SK-N-SH (cell line): Measurements from ENCODE around the gene DOCK3.

ENCODE experiments used
- POLR2AphosphoS5 ChIP-seq: IDR thresholded peaks from 2 replicates; pipeline ENCODE4 v1.6.1; 2012; ENCODE audit warnings: low read depth, low read length
- RCOR1 ChIP-seq: fragments of 150-350 bp; IDR thresholded peaks from 2 replicates; pipeline ENCODE4 v1.6.1; 2017; ENCODE audit warnings: antibody characterized with exemption, low read length
- RFX5 ChIP-seq: IDR thresholded peaks from 2 replicates; pipeline ENCODE4 v1.6.1; 2012; ENCODE audit warnings: mild to moderate bottlenecking, improper control_type of control experiment, low read length
- SMC3 ChIP-seq: IDR thresholded peaks from 2 replicates; pipeline ENCODE4 v1.6.1; 2012; ENCODE audit warnings: low read depth, low read length, improper control_type of control experiment
- TF ChIP-seq, protein P1 (sequence below): fragments of 200-600 bp; sonication (generic); IDR thresholded peaks from 2 replicates; pipeline ENCODE4 v1.6.1; 2017; ENCODE audit warnings: antibody characterized with exemption, mild to moderate bottlenecking, moderate library complexity
- TF ChIP-seq, protein P2 (sequence below): IDR thresholded peaks from 2 replicates; pipeline ENCODE4 v1.4.0; 2012; ENCODE audit warnings: low read depth

DNA sequence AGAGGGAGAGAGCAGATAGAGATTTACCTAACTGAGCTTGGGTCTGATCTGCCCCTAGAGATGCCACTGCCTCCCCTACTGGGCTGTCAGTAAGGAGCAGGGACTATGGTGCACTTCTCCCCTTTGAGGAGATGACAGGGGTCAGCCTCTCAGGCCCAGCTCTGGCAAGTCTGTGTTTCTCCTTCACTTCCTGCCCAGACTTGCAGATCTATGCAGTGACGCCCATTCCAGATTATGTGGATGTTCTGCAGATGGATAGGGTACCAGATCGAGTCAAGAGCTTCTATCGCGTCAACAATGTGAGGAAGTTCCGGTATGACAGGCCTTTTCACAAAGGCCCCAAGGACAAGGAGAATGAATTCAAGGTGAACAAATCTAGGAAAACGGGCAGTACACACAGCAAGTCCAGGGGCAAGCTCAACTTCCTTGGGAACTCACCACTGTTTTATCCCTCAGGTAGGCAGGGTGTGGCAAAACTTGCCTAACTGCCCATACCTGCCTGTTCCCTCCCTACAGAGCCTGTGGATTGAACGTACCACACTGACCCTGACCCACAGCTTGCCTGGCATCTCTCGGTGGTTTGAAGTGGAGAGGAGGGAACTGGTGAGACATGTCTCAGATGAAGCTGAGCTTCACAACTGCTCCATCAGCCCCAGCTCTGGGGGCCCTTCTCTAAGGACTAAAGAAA, 681.3 kb downstream of the DOCK3 start:
- TF ChIP-seq, protein P1, sequence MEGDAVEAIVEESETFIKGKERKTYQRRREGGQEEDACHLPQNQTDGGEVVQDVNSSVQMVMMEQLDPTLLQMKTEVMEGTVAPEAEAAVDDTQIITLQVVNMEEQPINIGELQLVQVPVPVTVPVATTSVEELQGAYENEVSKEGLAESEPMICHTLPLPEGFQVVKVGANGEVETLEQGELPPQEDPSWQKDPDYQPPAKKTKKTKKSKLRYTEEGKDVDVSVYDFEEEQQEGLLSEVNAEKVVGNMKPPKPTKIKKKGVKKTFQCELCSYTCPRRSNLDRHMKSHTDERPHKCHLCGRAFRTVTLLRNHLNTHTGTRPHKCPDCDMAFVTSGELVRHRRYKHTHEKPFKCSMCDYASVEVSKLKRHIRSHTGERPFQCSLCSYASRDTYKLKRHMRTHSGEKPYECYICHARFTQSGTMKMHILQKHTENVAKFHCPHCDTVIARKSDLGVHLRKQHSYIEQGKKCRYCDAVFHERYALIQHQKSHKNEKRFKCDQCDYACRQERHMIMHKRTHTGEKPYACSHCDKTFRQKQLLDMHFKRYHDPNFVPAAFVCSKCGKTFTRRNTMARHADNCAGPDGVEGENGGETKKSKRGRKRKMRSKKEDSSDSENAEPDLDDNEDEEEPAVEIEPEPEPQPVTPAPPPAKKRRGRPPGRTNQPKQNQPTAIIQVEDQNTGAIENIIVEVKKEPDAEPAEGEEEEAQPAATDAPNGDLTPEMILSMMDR, result no peak
- TF ChIP-seq SMC3, result no peak
- TF ChIP-seq POLR2AphosphoS5, result no peak
- TF ChIP-seq RFX5, result no peak
- TF ChIP-seq, protein P2, sequence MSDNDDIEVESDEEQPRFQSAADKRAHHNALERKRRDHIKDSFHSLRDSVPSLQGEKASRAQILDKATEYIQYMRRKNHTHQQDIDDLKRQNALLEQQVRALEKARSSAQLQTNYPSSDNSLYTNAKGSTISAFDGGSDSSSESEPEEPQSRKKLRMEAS, result no peak
- no peak for TF ChIP-seq RCOR1
